Transverse colon (tissue), 3 donors: ENCODE results near the gene GSK3A.
A peak's percentile ranks its signal among the peaks of the same experiment; 100 is the strongest.

ENCODE experiments used
- CTCF ChIP-seq, 5 experiments: fragments of 200-600 bp in 3 of 5; fragments of 450-650 bp in 2 of 5; sonication (generic) in 3 of 5; IDR thresholded peaks; 1 replicate in 2 of 5; 2 replicates in 3 of 5; pipeline ENCODE4 v1.5.1; 2016 to 2017; ENCODE audit warnings: antibody characterized with exemption in 5 of 5, inconsistent platforms in 3 of 5, mild to moderate bottlenecking in 2 of 5, moderate library complexity in 1 of 5
- EP300 ChIP-seq: sonication (generic); formaldehyde crosslinking; IDR thresholded peaks from one replicate; pipeline ENCODE4 v1.6.1; 2017; ENCODE audit warnings: antibody characterized with exemption, low read depth
- POLR2A ChIP-seq: fragments of 450-650 bp; IDR thresholded peaks from one replicate; pipeline ENCODE4 v1.6.1; 2016; ENCODE audit warnings: antibody characterized with exemption, mild to moderate bottlenecking, moderate library complexity

GRCh38 chr19:42283188-42284065 lies 41.0 kb upstream of the GSK3A start:
- TF ChIP-seq CTCF (IDR thresholded peaks at IDR 0.05) (peak in 1 of 5 experiments; percentile 21), POLR2A (peak; percentile 61), EP300 (no peak)
